OCI-LY7 (cell line): ENCODE measurements around the gene TP63. TPM values are rescaled to one million over a fixed set of nuclear protein-coding genes. Genes with fewer than 3 reads are reported as not detected.
A peak's percentile ranks its signal among the peaks of the same experiment; 100 is the strongest.

Experiments
- BruUV-seq: library from RNA; stranded (reverse); fragments of 400-500 nt; replicated peaks from 2 replicates; lab custom pipeline; 2021; lab: Mats Ljungman, UMichigan
- CTCF ChIA-PET: fragments of 300-600 bp; sonication (Branson Sonifier 250); formaldehyde crosslinking; loops from one replicate; lab custom pipeline; 2022; ENCODE audit warnings: antibody characterized with exemption; ENCODE audit not compliant: unreplicated experiment; lab: Charles Lee
- POLR2A ChIA-PET: fragments of 300-600 bp; sonication (Branson Sonifier 250); formaldehyde crosslinking; loops from one replicate; lab custom pipeline; 2022; ENCODE audit warnings: antibody characterized with exemption; lab: Charles Lee
- DNase-seq: peaks from one replicate; pipeline ENCODE4 v3.0.0-alpha.2; 2015; ENCODE audit warnings: low spot score
- H2AFZ ChIP-seq: fragments of 200-600 bp; sonication (generic), shearing (Covaris generic); 2 replicates; pipeline ENCODE4 v1.6.1; 2014; ENCODE audit warnings: mild to moderate bottlenecking, antibody characterized with exemption, low read length, moderate library complexity
- H3K27ac ChIP-seq: fragments of 200-600 bp; sonication (generic); 2 replicates; pipeline ENCODE4 v1.5.1; 2014; ENCODE audit warnings: mixed run types, low read depth, mild to moderate bottlenecking, moderate library complexity, low read length, inconsistent platforms; ENCODE audit not compliant: poor library complexity, severe bottlenecking
- H3K36me3 ChIP-seq: fragments of 200-600 bp; sonication (generic); 2 replicates; pipeline ENCODE4 v1.6.1; 2014; ENCODE audit warnings: mild to moderate bottlenecking, antibody characterized with exemption, low read length, moderate library complexity, mixed read lengths; ENCODE audit not compliant: insufficient read depth
- H3K4me1 ChIP-seq: fragments of 200-600 bp; sonication (generic); 2 replicates; pipeline ENCODE4 v1.5.1; 2014; ENCODE audit warnings: mild to moderate bottlenecking, low read length; ENCODE audit not compliant: insufficient read depth, poor library complexity, severe bottlenecking
- H3K4me2 ChIP-seq: fragments of 200-600 bp; sonication (generic); 2 replicates; pipeline ENCODE4 v1.6.1; 2014; ENCODE audit warnings: mild to moderate bottlenecking, low read length
- H3K4me3 ChIP-seq: fragments of 200-600 bp; sonication (generic); 2 replicates; pipeline ENCODE4 v1.5.1; 2014; ENCODE audit warnings: mild to moderate bottlenecking, low read depth, low read length; ENCODE audit not compliant: poor library complexity, severe bottlenecking
- H3K79me2 ChIP-seq: fragments of 200-600 bp; sonication (generic); 2 replicates; pipeline ENCODE4 v1.6.1; 2016; ENCODE audit warnings: low read depth, mild to moderate bottlenecking, low read length, moderate library complexity, mixed read lengths; ENCODE audit not compliant: insufficient read depth
- H3K9me2 ChIP-seq: fragments of 200-600 bp; sonication (generic); 2 replicates; pipeline ENCODE4 v1.6.1; 2016; ENCODE audit warnings: mild to moderate bottlenecking, low read length, mixed read lengths; ENCODE audit not compliant: insufficient read depth
- H3K9me3 ChIP-seq: fragments of 200-600 bp; sonication (generic); 2 replicates; pipeline ENCODE4 v1.6.1; 2014; ENCODE audit warnings: mild to moderate bottlenecking, mixed run types, low read length, mixed read lengths
- H4K20me1 ChIP-seq: fragments of 200-600 bp; sonication (generic); 2 replicates; pipeline ENCODE4 v1.6.1; 2014; ENCODE audit warnings: mild to moderate bottlenecking, antibody characterized with exemption, low read length, moderate library complexity, mixed read lengths; ENCODE audit not compliant: insufficient read depth
- CTCF ChIP-seq: fragments of 200-600 bp; sonication (generic); conservative IDR thresholded peaks from 2 replicates; pipeline ENCODE4 v1.5.1; 2014; ENCODE audit warnings: mild to moderate bottlenecking, antibody characterized with exemption, low read length, moderate library complexity, mixed read lengths
- EZH2phosphoT487 ChIP-seq: fragments of 200-600 bp; sonication (generic); IDR thresholded peaks from 2 replicates; pipeline ENCODE4 v1.6.1; 2018; ENCODE audit warnings: low read depth, borderline replicate concordance, mild to moderate bottlenecking, mixed run types, antibody characterized with exemption, low read length, moderate library complexity, mixed read lengths
- intact Hi-C: fragments of 100-400 bp; cut with micrococcal nuclease; formaldehyde crosslinking; loops from one replicate; pipeline ENCODE4 v1.10.0; 2022; ENCODE audit not compliant: unreplicated experiment
- total RNA-seq, 2 experiments: library from RNA; depleted of rRNA in 1 of 2; stranded (reverse); fragments of >200 nt in 1 of 2; shearing (Covaris generic) in 1 of 2; gene quantifications; 2 replicates each; pipeline ENCODE4 v1.2.3, GENCODE V29; 2014 to 2022

Gene TP63
- total RNA-seq, 2 experiments from 2014 or later = 0.16 to 1.1 TPM

GRCh38 chr3:189632242-189632641, 1.1 kb downstream of the TP63 start:
- Histone ChIP-seq H3K27ac (peak overlapping the region; percentile 36), H4K20me1 (no peaks in the 10 kb centered on the region), H3K36me3 (no peaks in the 10 kb centered on the region), H3K4me2 (0 out of 2 replicates have a peak overlapping the region, but pooled peaks have one; percentile 5), H3K4me3 (no peak overlapping the region), H3K9me2 (no peaks in the 10 kb centered on the region), H3K4me1 (no peaks in the 10 kb centered on the region), H3K9me3 (no peaks in the 10 kb centered on the region), H3K79me2 (no peaks in the 10 kb centered on the region), H2AFZ (no peak overlapping the region)
- TF ChIP-seq EZH2phosphoT487 (no peak), CTCF (no peak)
- BruUV-seq = no TSS peak
- DNase-seq = peak; percentile 25
- POLR2A ChIA-PET = interaction anchor here (0.7 to 1.0 kb wide), 2 partner anchors 109 to 174 kb away, joined by 3 read pairs; no protein-coding TSS in a partner anchor
- CTCF ChIA-PET = no interaction called here
- intact Hi-C loops = no loop called here

- Histone ChIP-seq H3K79me2 (no peaks in the 10 kb centered on the region), H3K36me3 (no peaks in the 10 kb centered on the region), H4K20me1 (no peaks in the 10 kb centered on the region), H3K4me1 (no peaks in the 10 kb centered on the region), H2AFZ (no peak overlapping the region), H3K4me3 (no peak overlapping the region), H3K27ac (no peak overlapping the region), H3K9me2 (no peaks in the 10 kb centered on the region), H3K4me2 (no peak overlapping the region), H3K9me3 (no peaks in the 10 kb centered on the region)
- ChIA-PET POLR2A (no interaction called here), CTCF (no interaction called here)
- intact Hi-C loops = no loop called here
- DNase-seq = no peak
- TF ChIP-seq CTCF (no peak), EZH2phosphoT487 (no peak)
- BruUV-seq = no TSS peak
Measured at GRCh38 chr3:189635339-189635738, 4.2 kb downstream of the TP63 start.

GRCh38 chr3:189636048-189636447, 4.9 kb downstream of the TP63 start:
- TF ChIP-seq EZH2phosphoT487 (no peak), CTCF (no peak)
- BruUV-seq = no TSS peak
- Histone ChIP-seq H3K9me2 (no peaks in the 10 kb centered on the region), H3K4me1 (no peaks in the 10 kb centered on the region), H3K36me3 (no peaks in the 10 kb centered on the region), H3K9me3 (no peaks in the 10 kb centered on the region), H3K4me2 (no peak overlapping the region), H4K20me1 (no peaks in the 10 kb centered on the region), H3K79me2 (no peaks in the 10 kb centered on the region), H3K27ac (no peak overlapping the region), H3K4me3 (no peak overlapping the region), H2AFZ (no peak overlapping the region)
- CTCF ChIA-PET = no interaction called here
- intact Hi-C loops = no loop called here
- POLR2A ChIA-PET = no interaction called here
- DNase-seq = no peak
